Kidney capillary endothelial cell (primary cell): ENCODE measurements around the gene PPP1R10.

Experiments
- DNase-seq: peaks from one replicate; pipeline ENCODE4 v3.0.0-alpha.2; 2018; ENCODE audit warnings: low spot score

Gene PPP1R10

DNA sequence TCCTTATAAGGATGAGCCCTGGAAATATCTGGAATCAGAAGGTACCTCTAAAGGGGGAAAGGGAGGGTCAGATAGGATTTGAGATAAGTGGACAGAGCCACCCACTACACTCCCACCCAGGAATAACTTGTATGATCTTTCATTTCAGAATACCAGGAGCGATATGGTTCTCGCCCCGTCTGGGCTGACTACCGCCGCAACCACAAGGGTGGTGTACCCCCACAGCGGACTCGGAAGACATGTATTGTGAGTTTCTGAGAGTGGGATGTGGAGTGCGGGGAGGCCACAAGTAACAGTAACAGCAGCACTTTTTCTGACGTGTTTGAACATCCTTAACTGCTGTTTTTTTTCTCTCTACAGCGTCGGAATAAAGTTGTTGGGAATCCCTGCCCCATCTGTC is 2.5 kb upstream of the PPP1R10 start:
- no peak for DNase-seq

GRCh38 chr6:30618270-30618797 is 1.3 kb upstream of the PPP1R10 start:
- peak; percentile 21 for DNase-seq

GRCh38 chr6:30617565-30618269 is 674 bp upstream of the PPP1R10 start, which contains the start of gene MRPS18B:
MRPS18B (plus strand) TSS chr6:30617840; CDS start chr6:30617866, 26 bp downstream.
- DNase-seq = peak; percentile 99

- no peak for DNase-seq
Observed at GRCh38 chr6:30615958-30616810, 859 bp downstream of the PPP1R10 start.

GRCh38 chr6:30615219-30615957 is 1.7 kb downstream of the PPP1R10 start:
- DNase-seq = peak; percentile 64

DNA sequence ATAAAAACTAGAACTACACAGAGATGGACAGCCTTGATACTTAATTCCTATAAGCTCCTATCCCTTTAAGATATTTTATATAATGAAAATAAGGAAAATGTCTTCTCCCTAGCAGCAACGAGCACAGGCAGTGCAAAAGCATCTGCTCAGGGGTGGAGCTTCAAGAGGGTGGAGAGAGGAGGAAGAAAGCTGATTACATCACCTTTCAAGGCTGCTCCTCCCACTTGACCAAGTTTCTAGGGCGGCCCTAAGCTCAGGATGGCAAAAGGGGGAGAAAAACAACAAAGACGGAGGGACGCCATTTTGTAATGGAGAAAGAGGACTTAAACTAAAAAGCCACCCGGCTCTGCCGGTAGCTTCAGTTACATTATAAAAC is 2.2 kb downstream of the PPP1R10 start:
- peak; percentile 96 for DNase-seq

GRCh38 chr6:30614044-30614842 is 2.8 kb downstream of the PPP1R10 start:
- DNase-seq = no peak

GRCh38 chr6:30613251-30614043 is 3.6 kb downstream of the PPP1R10 start:
- DNase-seq = no peak

DNA sequence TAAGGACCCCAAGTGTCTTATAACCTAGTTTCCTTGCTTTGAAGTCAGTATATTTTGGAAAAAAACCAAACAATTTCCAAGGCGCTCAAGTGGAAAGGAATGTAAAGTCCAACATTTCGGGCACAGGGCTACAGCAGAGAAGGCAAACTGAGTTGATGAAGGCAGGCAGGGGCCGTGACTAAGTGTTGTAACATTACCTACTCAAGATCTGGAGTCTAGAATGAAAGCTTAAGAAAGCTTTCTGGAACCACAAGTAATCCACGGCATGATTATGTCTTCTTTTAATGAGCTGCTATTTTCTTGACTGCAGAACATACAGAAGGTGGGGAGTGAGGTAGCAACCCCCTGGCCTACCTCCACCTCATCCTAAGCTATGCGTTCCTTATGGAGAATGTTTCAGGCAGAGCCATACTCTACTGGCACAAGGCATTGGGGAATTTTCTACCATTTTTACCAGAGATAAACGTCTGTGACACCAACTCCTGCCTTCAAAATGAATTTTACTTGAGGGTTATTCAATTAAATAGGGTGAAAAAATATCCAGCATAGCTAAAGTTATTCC is 4.3 kb downstream of the PPP1R10 start:
- no peak for DNase-seq

GRCh38 chr6:30612213-30612612 is 4.8 kb downstream of the PPP1R10 start:
- no peak for DNase-seq

DNA sequence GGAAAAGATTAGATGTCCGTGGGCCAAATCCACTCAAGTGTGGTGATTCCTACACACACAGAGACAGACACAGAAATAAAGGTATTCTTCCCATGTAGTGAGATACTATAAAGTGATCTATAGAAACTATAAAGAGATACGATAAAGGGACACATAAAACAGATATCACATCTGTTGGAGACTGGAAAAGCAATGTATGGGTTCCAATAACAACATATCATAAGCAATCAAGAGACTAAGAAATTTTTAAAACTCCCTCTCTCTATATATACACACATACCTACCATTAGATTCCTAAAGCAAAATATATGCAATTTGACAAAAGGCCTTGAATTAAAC is 5.2 kb downstream of the PPP1R10 start:
- DNase-seq = no peak

DNA sequence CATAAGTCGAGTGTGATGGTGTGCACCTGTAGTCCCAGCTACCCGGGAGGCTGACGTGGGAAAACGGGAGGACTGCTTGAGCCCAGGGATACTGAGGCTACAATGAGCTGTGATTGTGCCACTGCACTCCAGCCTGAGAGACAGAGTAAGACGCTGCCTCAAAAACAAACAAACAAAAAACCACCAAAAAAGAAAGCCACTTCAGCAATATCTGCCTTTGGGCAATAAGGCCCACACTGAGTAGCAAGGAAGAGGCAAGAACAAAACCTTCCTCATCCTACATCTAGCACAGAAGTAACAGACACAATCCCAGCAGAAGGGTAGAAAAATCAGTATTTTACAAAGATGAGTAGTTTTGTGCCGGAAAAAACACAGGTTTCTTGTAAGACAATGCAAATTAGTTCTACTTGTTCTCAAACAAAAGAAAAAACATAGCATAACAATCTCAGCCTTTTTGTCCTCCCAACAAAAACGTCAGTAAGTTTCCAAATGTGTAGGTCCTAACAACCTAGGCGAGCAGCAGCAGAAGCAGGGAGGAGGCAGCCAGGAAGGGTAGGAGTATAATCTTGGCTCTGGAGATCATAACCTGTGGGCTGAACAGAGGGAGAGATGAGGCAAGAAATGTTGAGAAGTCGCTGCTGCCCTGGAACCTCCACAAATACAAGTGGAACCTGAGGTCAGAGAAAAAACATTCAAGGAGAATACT is 5.7 kb downstream of the PPP1R10 start:
- no peak for DNase-seq

DNA sequence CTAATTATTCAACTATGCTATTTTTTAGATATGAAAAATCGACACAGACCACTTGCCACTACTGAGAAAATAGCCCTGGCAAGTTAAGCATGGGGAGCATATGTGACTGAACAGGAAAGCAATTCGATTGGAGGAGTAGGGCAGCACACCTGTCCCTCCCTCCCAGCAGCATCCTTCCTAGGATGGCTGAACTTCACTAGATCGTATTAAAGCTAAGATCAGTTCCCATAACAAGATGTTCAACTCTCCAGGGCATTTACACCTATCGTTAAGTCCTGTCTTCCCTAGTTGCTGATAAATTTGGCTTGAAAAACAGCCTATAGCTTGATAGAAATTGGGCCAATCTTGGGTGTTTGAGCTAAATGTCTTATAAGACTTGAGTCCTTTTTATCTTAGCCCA is 7.0 kb downstream of the PPP1R10 start:
- DNase-seq = no peak

DNA sequence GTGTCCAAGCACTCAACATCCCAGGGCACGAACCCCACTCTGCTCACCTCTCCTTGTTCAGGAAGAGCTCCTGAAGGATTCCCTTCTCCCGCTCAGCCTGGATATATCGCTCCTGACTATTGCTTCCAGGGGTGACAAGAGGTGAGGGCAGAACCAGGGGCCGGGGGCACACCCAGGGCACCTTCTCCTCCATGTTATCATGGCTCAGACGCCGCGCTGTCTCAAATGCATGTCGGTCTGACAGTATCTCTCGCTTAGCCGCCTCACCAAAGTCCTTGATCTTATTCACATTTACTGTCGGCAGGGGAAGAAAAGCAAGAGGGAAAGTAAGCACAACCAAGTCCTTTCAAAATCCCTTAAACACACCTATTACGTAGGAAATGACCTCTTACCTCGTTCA is 13.1 kb downstream of the PPP1R10 start:
- DNase-seq = no peak

DNA sequence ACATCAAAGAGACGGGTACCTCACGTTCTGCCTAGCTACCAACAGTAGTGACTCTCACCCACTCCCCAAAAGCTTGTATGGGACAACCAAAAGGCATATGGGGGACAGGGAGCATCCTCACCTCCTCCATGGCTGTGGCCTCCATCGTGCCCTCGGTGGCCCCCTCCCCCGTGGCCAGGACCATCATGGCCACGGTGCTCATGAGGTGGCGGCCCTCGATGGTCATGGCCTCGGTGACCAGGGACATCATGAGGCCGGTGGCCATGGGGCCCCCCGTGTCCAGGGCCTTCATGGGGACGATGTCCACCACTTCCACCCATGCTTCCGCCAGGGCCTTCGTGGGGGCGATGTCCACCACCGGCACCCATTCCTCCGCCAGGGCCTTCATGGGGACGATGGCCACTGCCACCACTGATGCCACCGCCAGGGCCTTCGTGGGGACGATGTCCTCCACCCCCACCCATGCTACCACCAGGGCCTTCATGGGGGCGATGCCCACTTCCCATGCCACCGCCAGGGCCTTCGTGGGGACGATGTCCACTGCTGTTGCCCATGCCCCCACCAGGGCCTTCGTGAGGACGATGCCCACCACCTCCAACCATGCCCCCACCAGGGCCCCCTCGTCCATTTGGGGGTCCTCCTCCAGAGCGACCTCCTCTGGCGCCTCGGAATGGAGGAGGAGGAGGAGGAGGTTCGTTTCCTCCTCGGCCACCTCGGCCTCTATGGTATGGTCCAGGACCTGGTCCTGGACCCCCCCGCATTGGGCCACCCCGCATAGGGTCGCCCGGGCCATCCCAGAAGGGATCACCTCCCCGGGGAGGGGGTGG is 15.0 kb downstream of the PPP1R10 start:
- DNase-seq = no peak

DNA sequence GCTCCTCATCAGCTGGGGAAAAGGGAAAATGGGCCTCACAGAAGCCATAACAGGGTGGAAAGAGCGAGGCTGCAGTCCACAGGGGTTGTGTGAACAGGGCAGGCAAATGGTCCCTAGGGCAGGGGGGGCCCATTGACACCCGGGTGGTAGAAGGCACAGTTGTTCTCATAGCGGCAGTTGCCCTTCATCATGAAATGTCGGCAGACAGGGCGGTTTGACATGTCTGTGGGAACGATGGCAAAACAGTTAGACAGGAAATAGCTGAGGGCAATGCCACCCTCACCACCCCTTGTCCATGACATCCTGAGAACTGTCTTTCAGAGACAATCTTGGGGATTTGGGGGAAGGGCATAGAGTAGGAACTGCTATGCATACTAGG is 15.6 kb downstream of the PPP1R10 start:
- no peak for DNase-seq

DNA sequence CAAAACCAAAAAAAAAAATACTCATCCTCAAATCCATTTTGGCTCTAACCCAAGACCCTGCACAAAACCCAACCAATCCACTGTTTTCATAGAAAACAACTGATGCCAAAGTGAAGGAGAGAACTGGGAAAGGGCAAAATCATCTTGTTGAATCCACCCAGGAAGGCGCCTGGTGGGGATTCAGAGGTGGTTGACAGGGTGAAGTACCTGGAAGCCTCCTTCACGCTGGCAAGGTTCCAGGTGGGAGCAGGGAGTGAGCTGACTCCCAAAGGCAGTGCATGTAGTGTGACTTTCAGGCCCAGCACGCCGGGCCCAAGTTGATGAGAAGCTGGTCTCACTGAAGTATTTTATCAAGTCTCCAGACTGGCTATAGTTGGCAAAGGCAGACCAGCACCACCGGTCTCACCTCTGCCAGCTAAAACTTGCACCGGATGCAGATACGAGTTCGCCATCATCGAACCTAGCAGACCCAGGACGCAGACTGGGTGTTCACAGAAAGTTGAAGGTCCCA is 16.5 kb downstream of the PPP1R10 start:
- DNase-seq = no peak

GRCh38 chr6:30599625-30600324 is 17.3 kb downstream of the PPP1R10 start:
- no peak for DNase-seq
